SW480 (cell line): Measurements from ENCODE around the gene PLXNA3.

Source experiments
- DNase-seq: peaks from one replicate; pipeline ENCODE4 v3.0.0-alpha.2; 2016; ENCODE audit warnings: low spot score

Gene PLXNA3

DNA sequence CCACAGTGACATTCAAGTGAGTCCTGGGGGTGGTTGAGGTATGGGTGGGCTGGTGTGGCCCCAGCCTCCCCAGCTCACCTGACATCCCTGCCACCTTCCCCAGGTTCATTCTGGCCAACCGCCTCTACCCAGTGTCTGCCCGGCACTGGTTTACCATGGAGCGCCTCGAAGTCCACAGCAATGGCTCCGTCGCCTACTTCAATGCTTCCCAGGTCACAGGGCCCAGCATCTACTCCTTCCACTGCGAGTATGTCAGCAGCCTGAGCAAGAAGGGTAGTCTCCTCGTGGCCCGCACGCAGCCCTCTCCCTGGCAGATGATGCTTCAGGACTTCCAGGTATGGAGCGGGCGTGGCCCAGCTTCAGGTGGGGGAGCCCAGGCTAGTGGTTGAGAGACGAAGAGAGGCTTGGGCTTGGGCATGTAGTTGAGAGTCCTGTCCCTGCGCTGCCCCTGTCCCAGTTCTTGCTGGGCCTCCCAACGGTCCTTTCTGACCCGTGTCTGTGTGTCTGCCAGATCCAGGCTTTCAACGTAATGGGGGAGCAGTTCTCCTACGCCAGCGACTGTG lies 22.8 kb upstream of the PLXNA3 start:
- DNase-seq: no peak

DNA sequence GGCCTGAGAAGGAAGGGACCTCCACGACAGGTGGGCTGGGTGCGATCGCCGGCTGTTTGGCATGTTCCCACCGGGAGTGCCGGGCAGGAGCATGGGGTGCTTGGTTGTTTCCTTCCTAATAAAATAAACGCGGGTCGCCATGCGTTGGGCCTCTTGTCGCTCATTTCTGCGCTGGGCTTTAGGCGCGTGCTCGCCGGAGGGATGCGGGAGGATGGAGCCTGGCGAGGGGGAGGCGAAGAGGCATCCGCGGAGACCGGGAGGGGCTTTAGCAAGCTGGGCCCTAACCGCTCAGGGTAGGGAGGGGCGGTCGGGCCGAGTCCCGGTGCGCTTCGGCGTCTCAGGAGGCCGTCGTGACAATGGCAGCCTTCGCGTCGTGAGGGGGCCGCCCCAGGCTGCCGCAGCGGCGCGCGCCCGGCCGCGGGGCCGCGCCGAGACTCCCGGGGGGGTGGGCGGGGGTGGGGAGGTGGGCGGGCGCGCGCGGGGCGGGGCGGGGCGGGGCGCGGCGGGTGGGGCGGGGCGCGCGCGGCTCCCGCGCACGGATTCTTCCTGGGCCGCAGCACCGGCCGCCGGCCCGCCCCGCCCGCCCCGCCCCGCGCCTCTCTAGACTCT lies 21.6 kb upstream of the PLXNA3 start:
- no peak for DNase-seq

DNA sequence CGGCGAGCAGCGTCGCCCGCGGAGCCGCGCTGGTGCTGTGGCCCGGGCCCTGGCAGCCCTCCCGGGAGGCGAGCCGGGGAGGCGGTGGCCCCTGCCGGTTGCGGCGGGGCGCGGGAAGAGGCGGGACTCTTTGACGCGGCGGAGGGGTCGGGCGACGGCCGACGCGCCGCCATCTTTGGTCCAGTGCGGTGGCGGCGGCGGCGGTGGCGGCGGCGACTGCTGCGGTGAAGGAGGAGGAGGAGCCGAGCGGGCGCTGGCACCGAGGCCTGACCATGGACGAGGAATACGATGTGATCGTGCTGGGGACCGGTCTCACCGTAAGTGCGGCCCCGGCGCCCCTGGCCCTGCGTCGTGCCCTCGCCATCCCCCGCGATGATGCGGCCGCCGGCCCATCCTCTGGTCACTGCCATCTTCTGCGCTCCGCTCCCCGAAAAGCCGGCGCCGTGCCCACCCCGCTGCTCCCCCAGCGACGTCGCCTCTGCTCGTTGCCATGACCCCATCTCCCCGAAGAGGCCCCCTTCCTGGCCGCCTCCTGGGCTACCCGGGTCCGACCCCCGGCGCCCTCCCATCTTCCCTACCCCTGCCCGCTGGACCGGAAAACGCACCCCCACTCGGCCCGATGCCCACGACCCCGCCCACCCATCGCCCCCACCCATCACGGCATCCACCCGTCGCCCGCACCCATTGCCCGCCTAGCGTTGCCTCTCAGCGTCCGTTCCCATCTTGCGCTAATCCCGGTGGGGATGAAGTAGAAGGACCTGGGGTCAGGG lies 20.9 kb upstream of the PLXNA3 start, which contains the start of gene GDI1:
Gene GDI1 (plus strand): TSS at position 172 of the 770 bp plus-strand sequence. CDS start 101 bp downstream, at position 273.
- DNase-seq: peak; percentile 32

DNA sequence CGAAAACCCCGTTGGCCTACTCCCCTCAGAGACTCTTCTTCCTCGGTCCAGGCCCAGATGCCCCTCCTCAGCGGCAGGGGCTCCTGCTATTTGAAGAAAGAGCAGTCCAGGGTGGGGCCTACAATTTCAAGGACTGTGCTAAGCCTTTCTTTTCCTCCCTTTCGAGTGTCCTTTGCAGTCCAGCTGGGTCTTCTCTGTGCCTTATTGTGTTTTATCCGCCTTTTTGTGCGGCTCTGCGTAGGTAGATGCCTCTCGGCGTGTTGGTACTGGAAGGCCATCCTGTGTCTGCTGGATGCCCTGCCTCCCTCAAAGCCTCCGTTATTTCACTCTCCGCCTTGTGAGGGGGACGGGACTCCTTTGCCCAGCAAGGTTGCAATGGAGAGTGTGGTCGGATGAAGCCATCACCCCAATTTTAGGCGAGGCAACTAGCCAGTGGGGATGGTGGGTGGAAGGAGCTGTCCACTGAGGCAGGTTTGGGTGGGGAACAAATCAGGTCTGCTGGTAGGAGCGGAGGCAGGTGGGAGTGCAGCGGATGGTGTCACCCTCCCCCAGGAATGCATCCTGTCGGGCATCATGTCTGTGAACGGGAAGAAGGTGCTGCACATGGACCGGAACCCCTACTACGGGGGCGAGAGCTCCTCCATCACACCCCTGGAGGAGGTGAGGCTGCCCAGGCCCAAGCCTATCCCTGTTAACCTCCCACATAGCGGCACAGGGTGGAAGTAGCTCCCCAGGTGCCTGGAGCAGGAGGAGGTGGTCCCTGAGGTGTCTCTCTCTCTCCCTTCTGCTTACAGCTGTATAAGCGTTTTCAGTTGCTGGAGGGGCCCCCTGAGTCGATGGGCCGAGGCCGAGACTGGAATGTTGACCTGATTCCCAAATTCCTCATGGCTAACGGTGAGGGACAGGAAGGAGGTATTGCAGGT lies 19.8 kb upstream of the PLXNA3 start:
- DNase-seq: no peak

DNA sequence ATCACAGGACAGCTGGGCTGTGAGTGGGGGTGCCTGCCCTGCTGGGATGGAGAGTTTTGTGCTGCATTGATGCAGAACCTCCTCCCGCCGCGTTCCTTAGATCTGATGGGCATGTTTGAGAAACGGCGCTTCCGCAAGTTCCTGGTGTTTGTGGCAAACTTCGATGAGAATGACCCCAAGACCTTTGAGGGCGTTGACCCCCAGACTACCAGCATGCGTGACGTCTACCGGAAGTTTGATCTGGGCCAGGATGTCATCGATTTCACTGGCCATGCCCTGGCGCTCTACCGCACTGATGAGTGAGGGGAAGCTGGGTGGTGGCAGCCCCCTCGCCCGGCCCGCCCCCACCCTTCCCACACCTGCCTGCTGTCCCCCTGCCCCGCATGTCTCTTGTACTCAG lies 18.2 kb upstream of the PLXNA3 start:
- DNase-seq: no peak

DNA sequence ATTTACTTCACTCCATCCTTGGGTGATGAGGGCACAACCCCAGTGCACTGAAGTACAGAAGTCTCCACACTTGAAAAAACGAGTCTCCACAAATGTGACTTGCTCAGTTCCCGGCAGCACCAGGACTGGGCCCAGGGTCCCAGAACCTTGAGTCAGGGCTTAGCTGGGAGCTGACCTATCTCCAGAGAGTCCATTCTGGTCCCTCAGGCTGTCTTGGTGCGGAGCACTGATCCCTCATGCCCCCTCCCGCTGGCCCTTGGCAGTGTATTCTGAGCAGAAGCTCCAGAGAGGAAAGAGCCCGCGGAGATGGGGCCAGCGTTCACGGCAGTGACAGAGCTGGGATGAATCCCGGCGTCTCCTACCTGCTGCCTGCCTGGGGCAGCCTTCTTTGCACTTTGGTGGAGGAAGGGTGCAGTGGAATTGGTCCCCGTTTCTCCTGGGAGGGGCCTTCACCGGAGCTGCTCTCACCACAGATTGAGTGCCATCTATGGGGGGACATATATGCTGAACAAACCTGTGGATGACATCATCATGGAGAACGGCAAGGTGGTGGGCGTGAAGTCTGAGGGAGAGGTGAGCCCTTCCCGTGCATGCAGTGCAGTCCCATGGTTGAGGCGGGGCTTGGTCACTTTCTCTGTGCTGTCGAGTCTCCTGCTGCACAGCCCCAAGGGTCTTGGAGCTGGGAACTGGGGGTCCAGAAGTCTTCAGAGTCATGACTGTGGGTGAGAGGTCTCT lies 17.3 kb upstream of the PLXNA3 start:
- DNase-seq: no peak

DNA sequence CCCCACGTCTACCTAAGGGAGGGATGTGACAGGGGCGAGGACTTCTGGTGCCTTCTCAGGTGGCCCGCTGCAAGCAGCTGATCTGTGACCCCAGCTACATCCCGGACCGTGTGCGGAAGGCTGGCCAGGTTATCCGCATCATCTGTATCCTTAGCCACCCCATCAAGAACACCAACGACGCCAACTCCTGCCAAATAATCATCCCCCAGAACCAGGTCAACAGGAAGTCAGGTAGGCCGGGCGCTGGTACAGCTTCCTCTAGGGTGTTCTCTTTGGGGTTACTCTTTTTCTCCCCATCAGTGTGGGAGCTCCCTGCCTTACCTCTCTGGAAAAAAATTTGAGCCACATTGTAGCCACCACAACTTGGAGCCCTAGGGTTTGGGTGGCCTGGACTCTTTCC lies 16.5 kb upstream of the PLXNA3 start:
- no peak for DNase-seq

DNA sequence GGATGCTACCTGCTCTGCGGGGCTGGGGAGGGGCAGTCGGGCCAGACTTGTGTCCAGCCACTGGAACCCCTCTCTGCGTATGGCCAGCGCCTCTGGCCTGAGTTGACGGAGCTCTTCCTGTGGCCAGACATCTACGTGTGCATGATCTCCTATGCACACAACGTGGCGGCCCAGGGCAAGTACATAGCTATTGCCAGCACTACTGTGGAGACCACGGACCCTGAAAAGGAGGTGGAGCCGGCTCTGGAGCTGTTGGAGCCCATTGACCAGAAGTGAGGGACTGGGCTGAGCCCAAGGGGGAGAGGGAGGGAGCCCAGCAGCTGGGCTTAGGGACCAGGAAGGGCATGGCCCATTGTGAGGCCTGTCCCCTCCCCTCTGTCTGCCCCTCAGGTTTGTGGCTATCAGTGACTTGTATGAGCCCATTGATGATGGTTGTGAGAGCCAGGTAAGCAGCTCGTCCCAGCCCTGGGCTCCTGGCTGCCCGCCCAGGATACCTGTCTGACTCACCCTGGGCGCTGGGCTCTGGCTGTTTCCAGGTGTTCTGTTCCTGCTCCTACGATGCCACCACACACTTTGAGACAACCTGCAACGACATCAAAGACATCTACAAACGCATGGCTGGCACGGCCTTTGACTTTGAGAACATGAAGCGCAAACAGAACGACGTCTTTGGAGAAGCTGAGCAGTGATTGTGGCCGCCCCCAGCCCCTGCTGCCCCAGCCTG lies 15.9 kb upstream of the PLXNA3 start:
- no peak for DNase-seq

DNA sequence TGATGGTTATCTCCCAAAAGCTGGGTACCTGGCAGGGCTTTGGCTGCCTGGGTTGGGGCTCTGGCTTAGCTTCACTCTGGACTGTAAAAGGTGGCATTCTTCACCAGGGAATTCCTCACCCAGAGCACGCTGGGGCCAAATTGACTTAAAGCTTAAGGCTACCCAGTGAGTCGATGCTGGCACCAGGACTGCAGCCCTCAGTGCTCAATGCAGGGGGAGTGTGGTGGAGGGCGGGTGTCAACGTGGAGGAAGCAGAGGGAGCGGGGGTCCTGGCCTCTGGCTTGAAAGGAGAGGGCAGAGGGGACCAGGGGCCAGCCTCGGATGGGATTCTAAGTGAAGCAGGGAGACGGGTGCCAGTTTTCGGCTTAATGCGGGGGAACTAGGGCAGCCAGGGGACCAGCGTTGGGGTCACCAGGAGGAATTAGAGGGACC lies 14.6 kb upstream of the PLXNA3 start:
- DNase-seq: no peak

DNA sequence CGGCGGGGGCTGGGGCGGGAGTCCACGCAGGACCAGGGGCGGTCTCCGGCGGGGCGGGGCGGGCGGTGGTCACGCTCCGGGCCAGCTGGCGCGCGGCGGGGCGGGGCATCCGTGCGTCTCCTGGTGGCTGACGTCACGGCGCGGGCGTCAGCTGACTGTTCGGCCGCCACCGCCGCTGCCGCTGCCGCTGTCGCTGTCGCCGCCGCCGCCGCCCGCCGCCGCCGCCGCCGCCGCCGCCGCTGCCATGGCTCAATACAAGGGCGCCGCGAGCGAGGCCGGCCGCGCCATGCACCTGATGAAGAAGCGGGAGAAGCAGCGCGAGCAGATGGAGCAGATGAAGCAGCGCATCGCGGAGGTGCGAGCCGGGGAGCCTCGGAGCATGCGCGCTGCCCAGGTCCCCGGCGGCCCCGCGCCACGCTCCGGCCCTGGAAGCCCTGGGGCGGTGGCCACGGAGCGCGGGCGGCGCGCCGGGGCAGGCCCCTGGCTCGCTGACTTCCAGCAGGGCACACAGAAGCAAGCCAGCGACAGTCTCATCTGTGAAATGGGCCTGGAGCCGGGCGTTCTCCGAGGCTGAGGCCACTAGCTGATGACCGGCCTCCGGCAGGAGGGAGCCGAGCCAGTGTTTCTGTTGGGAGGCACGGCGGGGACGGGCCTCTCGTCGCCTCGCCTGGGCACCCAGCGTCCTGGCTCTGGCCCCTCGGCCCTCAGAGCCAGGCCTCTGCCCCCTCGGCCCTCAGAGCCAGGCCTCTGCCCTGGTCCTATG lies 13.9 kb upstream of the PLXNA3 start, which contains the start of gene FAM50A:
Gene FAM50A (plus strand): TSS at position 150 of the 763 bp plus-strand sequence. CDS start 95 bp downstream, at position 245.
- peak; percentile 50 for DNase-seq

DNA sequence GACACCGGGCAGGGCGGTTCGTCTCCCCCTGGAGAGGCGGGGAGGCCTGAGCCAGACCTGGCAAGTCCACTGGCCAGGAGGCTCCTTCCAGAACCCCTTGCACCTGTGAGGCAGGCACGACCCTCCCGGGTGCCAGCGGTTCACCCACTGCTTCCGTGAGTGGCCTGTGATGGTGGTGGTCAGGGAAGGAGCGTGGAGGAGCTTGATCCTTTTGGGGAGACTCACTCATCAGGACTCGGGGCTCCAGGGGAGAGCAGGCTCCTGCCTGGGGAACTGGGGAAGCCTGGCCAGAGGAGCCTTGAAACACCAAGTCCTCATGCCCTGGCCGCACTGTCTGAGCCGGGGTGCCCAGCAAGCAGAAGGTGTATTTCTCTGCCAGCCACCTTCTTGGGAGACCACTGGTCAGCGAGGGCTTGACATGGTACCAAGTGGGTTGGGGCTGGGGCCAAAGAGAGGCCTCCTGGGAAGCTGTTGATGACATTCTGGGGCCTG lies 13.3 kb upstream of the PLXNA3 start:
- no peak for DNase-seq

DNA sequence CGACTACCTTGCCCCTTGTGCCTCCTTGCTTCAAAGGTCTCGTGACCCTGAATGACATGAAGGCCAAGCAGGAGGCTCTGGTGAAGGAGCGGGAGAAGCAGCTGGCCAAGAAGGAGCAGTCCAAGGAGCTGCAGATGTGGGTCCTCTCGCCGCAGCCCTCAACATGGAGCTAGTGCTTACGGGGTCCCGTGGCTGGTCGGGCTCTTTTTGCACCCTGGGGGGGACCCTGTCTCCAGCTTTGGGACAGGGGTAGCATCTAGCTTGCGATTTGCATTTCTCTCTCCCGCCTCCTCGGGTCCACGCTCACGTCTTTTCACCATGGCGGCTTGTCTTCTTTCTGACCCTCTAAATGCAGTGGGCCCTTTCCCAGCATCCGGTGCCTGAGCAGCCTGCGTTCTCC lies 12.3 kb upstream of the PLXNA3 start:
- DNase-seq: no peak

DNA sequence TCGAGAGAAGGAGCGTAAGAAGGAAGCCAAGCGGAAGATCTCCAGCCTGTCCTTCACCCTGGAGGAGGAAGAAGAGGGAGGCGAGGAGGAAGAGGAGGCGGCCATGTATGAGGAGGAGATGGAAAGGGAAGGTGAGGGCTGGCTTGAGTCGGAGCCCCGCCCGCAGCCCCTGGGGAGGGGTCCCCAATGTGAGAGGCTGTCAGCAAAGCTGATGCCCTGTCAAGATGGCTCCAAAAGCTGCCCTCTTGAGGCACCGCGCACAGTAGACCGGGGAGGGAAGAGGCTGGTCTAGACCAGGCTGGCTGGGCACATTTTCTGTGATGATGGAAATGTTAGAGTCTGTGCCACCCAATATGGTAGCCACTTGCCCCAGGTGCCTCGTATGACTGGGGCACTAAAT lies 11.7 kb upstream of the PLXNA3 start:
- no peak for DNase-seq

DNA sequence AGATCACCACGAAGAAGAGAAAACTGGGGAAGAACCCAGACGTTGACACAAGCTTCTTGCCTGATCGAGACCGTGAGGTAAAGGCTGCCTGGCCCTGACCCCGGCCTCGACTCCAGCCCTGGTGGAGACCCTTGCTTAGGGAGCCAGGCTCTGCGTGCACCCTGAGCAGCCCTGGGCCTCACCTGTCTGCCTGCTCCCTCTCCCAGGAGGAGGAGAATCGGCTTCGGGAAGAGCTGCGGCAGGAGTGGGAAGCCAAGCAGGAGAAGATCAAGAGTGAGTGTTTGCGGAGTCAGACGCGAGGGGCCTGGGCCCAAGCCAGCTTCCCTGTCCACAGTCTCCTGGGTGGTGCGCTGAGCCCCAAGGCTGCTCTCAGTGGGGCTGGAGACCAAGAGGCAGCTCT lies 9.6 kb upstream of the PLXNA3 start:
- no peak for DNase-seq

DNA sequence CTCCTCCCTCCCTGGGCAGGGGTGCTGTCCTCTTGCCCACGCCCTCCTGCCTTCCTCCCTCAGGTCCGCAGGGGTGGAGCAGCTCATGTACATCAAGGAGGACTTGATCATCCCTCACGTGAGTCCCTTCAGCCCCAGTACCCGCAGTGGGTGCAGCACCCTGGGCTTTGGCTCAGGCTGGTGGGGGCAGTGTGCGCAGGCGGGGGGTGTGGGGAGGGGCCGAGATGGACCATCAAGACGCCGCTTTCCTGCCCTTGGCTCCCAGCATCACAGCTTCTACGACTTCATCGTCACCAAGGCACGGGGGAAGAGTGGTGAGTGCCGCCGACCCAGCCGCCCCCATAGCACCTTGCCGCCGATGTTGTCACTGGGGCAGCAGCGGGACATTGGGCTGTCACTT lies 8.5 kb upstream of the PLXNA3 start:
- no peak for DNase-seq

DNA sequence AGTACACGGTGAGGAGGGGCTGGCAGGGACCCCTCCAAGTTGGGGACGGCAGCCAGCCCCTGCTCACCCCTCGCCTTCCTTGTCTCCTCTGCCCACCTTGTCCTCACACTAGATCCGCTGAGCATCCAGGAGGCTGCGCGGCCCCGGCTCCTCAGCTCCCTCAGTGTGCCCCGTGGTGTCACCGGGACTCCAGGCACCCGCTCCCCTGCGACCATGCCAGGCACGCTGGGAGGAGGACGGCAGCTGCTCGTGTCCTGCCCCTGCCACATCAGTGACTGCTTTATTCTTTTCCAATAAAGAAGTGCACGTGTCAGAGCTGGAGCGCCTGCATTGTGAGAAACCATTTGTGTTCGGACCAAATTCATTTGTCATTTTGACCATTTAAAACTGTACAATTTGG lies 7.8 kb upstream of the PLXNA3 start:
- DNase-seq: no peak

DNA sequence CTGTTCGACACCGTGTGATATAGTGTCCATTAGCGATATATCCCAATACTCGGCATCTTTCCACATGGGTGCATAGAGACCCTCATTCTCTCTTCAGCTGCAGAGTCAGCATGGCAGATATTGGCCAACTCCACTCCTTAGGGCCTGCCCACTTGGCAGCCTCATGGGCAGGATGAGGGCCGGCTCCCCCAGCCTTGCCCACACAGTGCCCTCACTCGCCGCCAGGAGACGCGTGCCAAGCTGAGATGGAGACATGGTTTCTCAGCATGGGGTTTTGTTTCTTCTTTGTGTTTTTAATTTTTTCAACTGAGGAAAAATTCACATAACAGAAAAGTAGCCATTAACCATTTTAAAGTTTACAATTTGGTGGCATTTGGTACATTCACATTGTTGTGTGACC lies 5.3 kb upstream of the PLXNA3 start:
- DNase-seq: no peak

DNA sequence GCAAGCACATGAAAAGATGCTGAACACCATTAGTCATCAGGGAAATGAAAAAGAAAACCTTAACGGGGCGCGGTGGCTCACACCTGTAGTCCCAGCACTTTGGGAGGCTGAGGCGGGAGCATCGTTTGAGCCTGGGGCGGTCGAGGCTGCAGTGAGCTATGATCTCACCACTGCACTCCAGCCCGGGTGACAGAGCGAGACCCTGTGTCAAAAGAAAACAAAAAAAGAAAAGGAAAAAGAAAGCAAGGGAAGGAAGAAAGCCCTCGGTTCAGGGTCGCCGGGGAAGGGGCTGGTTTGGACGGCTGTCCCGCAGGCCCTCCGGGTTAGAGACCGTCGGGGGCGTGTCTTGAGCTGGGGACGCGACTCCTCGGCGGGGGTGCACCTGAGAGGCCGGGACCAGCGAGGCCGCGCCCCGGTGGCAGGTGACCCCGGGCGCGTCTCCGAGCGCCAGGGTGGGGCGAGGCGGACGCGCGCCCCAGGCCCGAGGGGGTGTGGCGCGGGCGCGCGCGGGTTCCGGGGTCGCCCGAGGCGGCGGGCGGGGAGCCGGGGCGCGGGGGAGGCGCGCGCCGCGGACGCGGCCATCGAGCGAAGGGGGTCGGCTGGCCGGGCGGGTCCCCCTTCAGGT lies 478 bp upstream of the PLXNA3 start:
- DNase-seq: peak; percentile 58
